Measurements from ENCODE around the gene ENTPD6.
A peak's percentile ranks its signal among the peaks of the same experiment; 100 is the strongest.

ENTPD6 gene

DNA sequence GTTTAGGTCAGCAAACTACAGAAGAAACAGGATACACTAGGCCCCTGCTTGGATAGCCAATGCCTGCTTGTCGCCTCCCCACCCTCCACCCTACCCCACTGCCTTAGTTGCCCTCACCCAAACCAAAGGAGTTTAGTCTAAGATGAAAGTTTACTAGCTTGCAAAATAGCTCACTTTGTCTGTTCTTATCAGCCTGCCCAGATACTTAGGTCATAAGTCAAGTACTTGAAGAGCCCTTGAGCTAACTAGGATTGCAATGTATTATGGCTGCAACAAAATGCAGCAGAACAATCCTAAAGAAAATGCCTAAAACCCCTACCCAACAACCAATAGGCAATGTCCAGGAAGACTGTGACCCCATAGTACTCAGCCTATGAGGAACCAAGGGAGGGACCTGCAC, 7.3 kb upstream of the ENTPD6 start:
- no peak for DNase-seq (ENCODE audit: low read depth in 2 of 2)

DNA sequence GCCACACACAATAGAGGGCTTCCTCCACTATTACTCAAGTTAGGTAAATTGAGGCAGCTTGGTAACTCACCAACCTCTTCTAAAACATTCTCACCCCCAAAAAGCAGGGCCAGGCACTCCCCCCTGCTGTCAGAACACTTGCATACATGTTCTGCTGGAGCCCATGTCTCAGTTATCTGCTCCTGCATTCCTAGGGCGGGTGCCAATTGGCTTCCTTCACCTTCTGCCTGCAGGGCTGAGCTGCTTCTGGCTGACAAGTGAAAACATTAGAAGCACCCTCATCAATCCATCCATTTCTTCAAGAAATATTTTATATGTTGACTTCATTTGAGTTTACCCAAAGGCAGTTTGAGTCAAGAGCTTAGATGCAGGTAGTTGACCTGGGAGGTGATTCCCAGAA, 4.5 kb upstream of the ENTPD6 start:
- DNase-seq (ENCODE audit: low read depth in 2 of 2), result no peak

DNA sequence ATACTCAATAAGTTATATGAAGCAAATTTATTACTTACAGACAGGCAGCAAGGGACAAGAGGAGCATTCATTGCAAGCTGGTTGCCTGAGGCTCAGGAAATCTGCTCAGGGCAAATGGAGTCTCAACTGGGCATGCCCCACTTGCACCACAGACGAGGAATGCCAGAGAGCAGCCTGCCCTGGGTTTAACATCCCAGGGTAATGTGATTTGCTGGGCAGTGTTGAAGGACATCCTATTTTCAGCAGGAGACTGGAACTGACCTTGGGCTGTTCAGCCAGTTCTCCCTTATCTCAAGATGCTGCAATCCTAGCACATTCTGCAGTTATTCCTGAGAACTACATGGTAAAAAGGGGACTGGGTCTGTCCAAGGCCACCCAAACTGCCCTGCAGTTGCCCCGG, 3.8 kb upstream of the ENTPD6 start:
- DNase-seq (ENCODE audit: low read depth in 2 of 2), result no peak

DNA sequence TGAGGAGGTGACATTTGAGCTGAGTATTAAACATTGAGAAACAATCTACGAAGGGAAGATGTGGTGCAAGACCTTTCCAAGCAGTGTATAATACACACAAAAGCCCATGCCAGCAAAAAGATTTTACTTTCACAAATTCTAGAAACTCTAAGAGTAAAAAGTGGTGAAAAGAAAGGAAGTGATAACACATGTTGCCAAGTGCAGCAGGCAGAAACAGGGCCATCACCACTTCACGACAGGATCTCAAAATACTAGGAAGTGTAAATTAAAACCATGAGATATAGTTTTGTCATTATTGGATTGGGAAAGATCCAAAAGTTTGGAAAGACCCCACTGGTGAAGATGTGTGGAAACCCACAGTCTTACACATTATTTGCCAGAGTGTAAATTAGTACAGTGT, 1.7 kb upstream of the ENTPD6 start:
- no peak for DNase-seq (ENCODE audit: low read depth in 2 of 2)

DNA sequence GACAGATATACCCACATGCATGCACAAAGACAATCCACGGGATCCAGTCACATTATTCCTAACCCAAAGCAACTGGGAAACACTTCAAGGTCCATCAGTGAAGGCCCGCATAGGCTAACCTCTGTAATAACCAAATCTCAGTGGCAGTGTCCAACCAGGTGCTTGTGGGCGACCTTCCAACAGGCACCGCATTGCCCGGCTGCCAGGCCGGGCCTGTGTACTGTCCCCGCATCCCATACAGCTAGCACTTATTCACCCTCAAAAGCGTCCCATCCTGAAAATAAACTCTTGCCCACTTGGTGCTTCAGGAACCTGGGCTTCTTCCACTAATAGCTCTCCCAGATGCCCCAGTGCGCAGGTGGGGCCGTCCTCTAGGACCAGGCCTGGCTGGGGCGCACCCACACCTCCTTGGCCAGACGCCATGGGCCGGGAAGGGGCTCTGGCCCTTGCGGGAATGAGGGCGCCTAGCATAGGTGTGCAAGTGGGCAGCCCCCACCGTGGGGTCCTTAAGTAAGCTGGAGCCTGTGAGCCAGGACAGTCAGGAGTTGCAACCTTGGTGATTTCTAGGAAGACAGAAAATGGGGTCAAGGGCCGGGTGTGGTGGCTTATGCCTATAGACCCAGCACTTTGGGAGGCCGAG, 1.1 kb upstream of the ENTPD6 start:
- no peak for DNase-seq (ENCODE audit: low read depth in 2 of 2)

DNA sequence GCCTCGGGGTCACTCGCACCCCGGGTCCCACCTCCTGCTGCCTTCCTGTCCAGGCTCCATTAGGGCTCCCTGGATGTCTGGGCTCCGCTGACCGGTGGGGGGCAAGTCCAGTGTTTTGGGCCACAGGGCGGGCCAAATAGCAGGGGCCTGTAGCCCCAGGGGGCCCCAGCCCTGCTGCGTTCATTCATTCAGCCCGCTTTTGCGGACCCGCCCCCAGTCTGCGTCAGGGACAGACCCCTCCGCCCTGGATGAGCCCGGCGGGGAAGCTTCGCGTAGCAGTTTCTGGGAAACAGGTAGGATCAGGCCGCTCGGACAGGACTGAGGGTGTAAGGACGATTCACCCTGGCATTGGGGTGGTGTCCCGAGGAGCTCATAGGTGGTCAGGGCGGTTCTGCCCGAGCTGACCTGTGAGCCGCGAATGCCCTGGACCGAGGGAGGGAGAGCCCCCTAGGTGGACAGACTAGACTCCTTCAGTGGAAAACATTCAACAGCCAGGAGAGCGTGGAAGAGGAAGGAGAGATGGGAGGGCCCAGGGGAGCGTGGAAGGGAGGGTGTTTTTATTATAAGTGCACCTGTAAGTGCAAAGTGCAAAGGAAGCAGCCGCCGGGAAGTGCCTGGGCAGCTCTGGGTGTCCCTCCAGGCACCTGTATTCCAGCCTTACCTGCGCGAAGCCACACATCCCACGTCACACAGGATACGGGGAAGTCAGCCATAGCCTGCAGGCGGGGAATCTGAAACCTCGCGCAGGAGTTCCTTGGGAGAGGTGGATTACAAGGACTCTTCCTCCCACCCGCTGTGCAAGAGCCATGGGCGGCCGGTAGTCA, 662 bp downstream of the ENTPD6 start:
- DNase-seq (ENCODE audit: low read depth in 2 of 2), result peak in 1 of 2 donors; percentile 25

DNA sequence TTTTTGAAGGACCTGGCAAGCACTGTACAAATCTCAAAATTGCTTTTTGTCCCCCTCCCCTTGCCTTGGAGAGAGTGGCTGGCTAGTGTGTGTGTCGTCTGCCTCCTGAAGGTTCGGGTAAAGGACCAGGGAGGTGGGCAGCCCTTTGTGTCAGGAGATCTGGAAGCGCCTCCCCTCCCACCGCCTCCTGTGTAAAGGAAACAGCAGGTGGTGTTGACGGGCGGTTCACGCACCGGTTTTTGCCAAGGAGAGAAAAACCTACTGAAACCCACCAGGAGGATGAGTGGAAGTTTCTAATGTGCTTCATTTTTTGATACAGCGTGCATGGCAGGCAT, 1.2 kb downstream of the ENTPD6 start:
- peak in 1 of 2 donors; percentile 7 for DNase-seq (ENCODE audit: low read depth in 2 of 2)

DNA sequence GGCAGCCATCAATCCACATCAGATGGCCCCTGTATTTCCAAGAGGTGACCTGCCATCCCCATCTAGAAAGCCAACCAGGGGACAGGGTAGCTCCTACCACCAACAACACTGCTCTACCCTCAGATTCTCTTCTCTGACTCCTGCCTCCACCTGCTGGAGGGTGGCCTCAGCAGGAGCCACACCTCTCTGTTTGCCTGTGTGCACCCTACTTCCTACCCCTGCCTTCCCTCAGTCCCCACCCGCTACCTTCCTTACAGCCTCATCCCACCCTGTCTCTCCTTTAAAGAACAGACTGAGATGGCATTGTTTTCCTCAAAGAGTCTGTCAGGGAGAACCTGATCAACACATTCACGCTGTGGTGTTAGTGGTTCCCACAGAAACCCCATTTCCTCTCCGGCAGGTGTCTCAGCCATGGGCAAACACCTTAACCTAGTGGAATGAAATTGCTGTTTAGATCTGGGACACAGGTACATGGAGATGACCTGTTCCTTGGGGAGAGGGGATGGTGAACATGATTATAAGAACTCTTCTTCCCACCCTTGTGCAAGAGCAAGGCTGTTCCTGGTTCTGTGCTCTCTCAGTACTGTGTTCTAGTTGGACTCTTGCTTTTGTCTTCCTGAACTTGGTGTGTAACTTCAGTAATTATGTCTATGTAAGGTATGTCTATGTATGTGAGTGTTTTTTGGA, 1.8 kb downstream of the ENTPD6 start:
- no peak for DNase-seq (ENCODE audit: low read depth in 2 of 2)

DNA sequence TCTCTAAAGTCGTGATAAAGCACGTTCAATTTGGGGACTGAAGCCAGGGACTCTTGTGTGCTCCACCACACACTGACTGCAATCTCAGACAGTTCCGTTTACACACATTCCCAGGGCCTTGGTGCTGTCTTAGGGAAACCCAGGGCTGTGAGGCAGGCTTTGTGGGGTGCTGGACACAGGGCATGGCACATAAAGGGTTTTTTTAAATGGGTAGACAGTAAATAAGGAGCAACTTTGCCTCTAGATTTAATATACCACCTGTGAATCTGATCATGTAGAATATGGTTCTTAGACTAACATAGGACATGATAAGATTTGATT, 2.3 kb downstream of the ENTPD6 start:
- DNase-seq (ENCODE audit: low read depth in 2 of 2), result no peak

DNA sequence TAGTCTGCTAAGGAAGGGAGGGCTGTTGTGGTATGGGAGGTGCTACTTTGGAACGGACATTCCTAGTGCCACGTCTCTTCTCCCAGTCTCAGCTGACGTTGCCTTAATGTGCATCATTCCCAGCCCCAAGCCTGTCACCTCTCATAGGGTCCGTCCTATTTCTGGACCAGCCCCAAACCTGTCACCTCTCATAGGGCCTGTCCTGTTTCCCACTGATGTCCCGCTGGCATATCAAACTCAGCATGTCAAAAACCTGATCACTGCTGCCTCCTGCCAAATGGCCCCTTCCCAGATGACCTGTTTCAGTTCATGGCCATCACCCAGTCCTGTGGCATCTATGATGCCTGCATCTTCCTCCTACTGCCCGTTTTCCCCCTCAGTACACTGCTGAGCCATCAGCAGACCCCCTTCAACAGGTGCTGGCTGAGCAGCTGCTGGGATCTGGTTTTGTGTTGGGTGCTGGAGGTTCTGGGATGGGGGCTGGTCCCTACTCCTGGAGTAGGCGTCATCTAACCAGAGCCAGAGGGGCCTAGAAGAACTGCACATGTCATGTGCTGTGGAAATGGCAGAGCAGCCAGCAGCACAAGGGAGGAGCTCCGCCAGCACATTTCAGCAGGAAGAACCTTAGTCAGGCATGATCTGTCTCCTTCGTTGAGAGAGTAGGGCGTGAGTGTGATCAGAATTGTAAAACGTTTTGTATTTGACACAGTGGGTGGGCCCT, 3.3 kb downstream of the ENTPD6 start:
- no peak for DNase-seq (ENCODE audit: low read depth in 2 of 2)

DNA sequence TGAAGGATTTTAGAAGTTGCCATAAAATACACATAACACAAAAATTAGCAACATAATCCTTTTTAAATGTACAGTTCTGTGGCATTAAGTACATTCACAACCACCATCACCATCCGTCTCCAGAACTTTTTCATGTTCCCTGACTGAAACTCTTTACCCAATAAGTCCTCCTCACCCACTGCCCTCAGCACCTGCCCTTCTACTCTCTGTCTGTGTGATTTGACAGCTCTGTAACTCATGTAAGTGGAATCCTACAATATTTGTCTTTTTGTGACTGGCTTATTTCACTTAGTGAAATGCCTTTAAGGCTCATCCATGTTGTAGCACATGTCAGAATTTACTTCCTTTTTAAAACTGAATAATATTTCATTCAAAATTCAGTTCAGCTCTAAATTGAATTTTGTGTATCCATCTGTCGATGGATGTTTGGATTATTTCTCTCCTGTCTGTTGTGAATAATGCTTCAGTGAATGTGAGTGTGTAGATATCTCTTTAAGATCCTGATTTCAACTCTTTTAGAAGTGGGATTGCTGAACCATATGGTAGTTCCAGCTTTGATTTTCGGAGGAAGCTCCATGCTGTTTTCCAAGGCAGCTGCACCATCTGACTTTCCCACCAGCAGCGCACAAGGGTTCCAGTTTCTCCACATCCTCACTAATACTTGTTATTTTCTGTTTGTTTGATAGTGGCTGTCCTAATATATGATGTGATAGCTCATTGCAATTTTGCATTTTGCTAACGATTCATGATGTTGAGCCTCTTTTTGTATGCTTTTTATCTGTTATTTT, 4.2 kb downstream of the ENTPD6 start:
- DNase-seq (ENCODE audit: low read depth in 2 of 2), result no peak

DNA sequence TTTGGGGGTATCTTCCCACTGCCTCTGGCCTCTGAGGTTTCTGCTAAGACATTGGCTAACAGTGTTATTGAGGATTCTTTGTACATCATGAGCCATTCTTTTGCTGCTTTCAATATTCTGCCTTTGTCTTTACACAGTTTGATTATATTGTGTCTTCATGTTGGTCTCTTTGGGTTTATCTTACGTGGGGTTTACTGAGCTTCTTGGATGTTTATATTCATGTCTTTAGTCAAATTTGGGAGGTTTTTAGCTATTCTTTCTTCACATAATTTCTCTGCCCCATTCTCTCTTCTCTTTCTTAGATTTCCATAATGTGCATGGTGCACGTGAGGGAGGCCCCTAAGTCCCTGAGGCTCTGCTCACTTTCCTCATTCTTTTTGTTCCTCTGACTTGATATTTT, 7.6 kb downstream of the ENTPD6 start:
- no peak for DNase-seq (ENCODE audit: low read depth in 2 of 2)

DNA sequence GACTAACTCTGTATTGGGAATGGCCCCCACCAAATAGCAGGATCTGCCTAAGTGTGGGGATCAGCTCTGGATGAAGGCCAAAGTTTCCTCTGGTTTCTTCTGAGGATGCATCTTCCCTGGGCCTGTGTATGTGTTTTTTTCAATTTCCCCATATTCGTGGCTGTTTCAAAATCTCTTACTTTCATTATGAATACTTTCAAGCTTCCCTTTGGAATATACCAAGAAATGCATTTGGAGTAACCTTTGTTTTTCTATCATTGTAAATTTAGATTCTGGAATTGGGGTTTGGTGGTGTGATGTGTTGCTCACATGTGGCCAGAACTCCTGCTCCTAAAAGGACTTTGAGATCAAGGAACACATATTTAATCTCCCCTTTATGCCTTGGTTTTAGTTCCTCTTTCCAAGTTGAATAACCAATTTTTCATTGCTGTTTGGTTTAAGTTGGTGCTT, 8.4 kb downstream of the ENTPD6 start:
- DNase-seq (ENCODE audit: low read depth in 2 of 2), result no peak

DNA sequence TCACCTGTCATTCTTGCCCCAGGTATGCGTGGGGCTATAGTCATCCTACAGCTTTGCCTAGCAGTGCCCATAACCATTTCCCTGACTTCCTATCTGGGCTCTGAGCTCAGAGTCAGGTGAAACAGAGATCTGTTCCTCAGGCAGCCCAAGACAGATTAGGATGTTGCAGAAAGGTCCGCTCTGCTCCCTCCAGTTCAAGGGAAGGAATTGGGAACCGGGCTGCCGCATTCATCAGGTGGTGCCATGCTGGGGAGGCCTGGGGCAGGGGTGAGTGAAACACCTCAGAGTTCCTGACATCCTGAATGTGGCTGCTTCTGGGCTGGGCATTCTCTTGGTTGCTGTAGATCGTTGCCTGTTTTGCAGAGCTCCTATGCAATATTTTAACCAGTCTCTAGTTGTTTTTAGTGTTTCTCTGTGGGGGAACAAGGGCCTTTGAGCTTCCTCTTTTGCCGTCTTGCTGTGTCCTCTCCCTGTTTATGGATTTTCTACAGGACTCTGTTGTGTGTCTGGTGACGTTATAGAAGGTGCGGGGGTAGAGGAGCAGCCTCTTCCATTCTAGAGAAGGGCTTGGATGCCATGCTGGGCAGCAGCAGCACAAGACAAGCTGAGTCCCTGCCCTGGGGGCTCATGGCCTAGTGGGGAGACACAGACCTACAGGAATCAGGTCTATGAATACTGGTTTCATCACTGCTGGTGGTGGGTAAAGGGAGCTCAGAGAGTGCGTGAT, 9.2 kb downstream of the ENTPD6 start:
- DNase-seq (ENCODE audit: low read depth in 2 of 2), result no peak

DNA sequence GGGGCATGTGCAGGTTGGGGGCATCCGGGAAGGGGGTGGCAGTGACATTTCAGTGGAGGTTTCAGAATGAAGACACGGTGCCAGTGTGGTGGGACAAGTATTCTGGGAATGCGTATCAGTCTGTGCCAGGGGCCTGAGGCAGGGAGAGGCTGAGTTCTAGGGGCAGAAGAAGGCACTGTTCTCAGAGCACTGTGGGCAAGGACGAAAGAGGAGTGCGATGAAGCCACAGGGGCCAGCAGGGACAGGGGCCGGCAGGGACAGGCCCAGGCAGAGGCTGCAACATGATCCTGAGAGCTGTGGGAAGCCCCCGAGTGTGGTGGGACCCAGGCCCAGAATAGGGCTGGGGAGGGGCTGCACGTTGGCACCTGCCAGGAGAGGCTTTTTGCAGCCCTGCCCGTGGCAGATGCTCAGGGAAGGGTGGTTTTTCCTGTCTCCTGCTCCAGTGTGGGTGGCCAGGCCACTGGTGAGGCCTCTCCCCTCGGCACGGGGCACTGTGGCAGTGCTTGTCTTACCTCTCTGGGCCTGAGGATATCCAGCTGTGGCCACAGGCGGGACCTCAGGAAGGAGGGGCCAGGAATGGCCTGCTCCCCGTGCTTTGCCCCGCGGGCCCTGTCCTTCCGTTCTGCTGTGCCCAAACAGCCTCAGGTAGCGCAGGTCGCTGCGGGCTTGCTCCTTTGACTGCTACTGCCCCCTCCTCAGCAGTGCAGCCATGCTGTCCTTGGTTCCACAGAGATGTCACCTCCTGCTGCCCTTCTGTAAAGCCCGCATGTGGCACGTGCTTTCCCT, 10.0 kb downstream of the ENTPD6 start:
- DNase-seq (ENCODE audit: low read depth in 2 of 2), result no peak

DNA sequence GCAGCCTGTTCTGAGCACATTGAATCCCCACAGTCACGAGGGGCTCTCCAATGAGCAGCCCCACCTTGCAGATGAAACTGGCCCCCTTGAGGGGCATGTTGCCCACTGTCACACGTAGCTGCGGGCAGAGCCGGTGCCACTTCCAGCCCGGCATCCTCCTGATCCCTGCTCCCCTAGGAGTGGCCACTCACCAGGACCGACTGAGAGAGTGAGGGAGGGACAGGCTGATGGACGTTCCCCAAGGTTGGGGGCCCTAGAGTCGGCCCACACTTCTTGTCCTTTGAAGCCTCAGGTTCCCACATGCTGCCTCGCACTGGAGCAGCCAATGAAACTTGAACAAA, 10.5 kb downstream of the ENTPD6 start:
- no peak for DNase-seq (ENCODE audit: low read depth in 2 of 2)

DNA sequence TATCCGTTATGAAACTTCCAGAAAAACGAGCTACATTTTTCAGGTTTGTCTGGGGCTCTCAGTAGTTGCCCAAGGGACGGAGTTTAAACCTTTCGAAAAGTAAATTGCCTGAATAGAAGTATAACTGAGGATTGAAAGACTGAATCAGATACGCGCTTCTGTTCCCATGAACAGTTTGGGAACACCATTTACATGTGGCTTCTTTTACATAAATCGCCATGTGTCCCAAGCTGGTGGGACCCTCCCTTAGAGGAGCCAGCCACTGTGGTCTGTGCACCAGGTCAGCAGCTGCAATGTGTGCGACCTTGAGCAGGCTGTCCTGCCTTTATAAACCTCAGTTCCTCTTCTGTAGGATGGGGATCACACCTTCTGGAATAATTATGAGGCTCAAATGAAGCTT, 11.0 kb downstream of the ENTPD6 start:
- no peak for DNase-seq (ENCODE audit: low read depth in 2 of 2)

DNA sequence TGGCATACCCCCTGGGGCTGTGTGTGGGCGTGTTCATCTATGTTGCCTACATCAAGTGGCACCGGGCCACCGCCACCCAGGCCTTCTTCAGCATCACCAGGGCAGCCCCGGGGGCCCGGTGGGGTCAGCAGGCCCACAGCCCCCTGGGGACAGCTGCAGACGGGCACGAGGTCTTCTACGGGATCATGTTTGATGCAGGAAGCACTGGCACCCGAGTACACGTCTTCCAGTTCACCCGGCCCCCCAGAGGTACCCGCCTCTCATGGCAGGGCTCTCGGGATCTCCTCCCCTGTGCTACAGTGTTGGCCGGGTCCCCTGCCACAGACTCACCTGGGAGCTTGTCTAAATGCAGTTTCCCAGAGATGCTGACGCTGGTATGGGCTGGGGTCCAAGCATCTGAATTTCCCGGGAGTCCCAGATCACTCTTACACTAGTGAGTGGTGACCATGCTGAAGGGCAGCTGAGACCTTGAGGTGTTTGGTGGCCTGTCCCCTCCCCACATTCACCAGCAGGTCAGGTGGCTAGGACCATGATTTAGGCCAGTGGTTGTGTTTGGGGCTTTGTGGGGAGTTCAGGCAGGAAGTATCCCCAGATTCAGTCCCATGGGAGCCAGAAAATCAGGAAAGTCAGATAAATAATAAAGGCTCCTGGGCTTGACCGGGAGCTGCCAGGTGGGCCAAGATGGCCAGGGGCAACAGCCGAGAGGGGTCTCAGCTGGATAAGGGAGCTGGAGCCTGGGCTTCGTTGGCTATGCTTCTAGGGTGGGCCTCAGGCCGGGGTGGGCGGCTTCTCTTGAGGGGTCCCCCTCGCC, 11.8 kb downstream of the ENTPD6 start:
- no peak for DNase-seq (ENCODE audit: low read depth in 2 of 2)

DNA sequence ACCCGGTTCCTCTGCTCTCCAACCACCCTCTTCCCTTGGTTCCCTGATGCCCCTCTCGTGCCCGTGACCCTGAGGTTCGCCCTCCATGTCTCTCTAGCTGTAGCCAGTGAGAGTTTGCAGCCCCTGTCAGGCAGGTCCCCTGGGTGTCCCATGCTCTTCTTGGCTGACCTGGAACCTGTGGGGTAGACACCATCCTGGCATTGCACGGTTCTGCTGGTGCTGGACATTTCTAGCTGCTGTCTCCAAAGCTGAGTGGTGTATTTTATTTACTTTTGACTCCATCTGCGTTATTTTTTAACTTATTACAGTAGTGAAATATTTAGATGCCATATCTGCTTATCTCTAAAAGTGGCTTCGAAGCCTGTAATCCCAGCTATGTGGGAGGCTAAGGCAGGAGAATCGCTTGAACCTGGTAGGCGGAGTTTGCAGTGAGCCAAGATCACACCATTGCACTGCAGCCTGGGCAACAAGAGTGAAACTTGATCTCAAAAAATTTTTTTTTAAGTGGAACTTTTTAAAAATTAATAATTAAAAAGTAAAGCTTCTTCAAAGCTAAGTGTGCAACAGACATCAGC, 12.5 kb downstream of the ENTPD6 start:
- no peak for DNase-seq (ENCODE audit: low read depth in 2 of 2)
